GM19455 (cell line): ENCODE data around the gene B3GALT6.
A peak's percentile ranks its signal among the peaks of the same experiment; 100 is the strongest.

Experiments
- ATAC-seq: cut with Tn5 transposase; IDR thresholded peaks from one replicate; pipeline ENCODE4 v1.9.1; 2021; ENCODE audit not compliant: unreplicated experiment

The B3GALT6 gene

GRCh38 chr1:1259951-1260600 lies 28.0 kb downstream of the B3GALT6 start:
- ATAC-seq = no peak

GRCh38 chr1:1260843-1261560 lies 29.0 kb downstream of the B3GALT6 start:
- no peak for ATAC-seq

DNA sequence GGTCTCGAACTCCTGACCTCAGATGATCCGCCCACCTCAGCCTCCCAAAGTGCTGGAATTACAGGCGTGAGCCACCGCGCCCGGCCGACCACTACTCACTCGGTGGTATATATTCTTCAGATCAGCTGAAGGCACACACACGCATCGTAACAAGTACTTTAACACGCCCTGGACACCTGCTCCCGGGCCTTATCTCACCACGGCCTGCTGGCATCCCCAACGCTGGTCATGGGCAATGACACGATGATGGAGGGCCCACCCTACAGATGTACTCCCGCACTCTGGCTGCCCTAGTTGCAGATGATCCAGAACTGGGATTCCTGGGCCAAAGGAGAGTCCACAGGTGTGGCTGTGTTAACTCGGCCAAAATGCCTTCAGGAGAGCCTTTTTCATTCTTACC lies 30.0 kb downstream of the B3GALT6 start:
- ATAC-seq = no peak

GRCh38 chr1:1262758-1263157 lies 30.7 kb downstream of the B3GALT6 start:
- ATAC-seq = no peak

GRCh38 chr1:1264026-1264425 lies 32.0 kb downstream of the B3GALT6 start:
- no peak for ATAC-seq

DNA sequence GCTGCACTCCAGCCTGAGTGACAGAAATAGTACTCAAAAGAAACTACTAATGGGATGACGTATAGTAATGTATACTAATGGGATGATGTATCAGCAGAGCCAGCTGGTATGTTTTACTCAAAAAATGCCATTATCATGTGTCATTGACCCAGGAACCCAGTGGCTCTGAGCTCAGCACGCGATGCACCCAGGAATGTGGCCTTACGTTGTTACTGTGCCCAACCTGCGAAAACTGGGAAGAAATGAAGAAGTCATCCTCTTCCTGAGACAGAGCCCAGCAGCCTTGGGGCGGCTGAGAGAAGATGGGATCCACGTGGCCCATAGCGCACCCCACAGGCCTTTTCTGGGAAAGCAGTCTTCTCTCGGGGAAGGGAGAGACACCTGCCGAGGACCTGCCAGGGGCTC lies 32.8 kb downstream of the B3GALT6 start:
- ATAC-seq = no peak

DNA sequence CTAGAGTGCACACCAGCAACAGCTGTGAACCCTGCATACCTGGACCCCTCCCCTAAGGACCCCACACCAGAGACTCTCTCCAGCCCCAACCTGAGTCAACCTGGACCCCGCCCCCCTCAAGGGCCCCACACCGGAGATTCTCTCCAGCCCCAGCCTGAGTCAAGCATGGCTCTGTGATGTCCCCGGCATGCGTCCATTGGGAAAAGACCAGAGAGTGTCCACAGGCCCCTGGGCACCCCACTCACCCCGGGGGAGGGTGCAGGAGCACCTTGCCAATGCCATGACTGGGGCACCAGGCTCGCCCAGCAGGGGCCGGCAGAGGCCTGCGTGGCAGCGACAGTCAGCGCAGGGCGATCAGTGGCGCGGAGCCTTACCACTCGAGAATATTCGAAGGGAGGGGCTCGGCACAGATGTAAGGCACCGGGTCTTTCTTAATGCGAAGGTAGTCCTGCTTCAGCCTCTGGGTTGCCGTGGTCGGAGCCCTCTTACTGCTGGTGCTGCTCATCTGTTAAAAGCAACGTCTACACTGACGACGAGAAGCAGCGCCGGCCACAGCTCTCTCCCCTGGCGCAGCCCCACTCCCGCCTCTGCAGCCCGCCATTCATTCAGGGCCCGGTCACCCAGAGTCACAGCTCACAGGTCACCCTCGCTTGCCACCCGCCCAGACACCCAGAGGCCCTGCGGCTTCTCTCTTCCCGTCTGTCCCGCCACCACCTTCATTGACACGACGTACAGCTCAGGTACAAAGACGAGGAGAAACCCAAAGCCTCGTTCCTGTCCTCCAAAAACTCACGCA lies 35.6 kb downstream of the B3GALT6 start:
- no peak for ATAC-seq

- ATAC-seq = no peak
These were observed 36.2 kb downstream of the B3GALT6 start for GRCh38 chr1:1268284-1268682.

DNA sequence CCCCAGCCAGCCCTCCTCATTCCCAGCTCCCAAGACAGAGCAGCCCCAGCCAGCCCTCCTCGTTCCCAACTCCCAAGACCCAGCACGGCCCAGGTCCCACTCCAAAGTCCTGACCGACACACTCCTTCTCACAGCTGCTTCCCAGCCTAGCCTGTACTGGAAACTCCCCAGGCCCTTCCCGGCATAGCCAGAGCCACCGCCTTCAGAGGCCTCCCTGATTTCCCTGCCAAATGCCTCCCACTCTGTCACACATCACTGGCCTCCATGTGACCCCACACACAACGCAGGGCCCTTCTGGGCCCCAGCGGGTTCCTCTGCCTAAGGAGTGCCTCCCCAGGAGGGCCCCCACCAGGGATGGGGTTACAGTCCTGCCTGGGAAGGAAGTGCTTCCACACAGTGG lies 38.8 kb downstream of the B3GALT6 start:
- ATAC-seq = no peak

DNA sequence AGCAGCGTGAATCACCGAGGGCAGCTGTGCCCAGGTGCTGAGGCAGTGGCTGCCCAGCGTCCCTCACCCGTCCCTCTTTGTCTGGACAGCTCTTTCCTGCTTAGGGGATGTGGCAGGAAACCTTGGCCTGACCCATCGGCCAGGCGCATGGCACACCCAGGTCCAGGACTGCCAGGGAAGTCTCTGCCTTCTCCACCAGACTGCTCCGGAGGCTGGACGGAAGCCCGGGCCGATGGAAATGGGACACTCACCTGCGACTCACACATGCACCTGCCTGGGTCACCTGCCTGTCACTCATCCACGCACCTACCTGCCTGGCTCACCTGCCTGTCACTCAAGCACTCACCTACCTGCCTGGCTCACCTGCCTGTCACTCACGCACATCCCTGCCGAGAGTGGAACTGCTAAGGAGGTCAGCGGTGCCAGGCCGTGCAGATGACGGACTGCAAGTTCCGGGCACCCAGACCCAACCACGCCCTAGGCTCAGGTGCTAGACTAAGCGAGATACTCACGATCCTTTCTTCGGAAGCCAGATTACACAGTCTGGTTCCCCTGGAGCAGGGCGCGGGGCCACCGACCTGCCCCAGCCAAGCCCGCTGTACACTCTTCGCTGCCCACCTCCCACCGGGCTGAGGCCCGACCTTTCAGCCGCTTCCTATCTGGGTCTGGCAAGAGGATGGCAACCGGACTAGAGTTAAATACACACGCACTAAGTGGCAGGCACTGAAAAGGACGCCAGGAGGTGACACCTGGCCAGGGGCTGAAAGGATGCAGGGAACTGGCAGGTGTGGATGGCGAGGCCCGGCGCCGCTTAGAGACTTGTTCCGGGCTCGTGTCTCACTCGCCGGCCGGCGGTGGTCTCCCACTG lies 40.5 kb downstream of the B3GALT6 start:
- no peak for ATAC-seq

- ATAC-seq = no peak
These were observed 41.1 kb downstream of the B3GALT6 start for GRCh38 chr1:1273209-1273511.

- peak; percentile 86 for ATAC-seq
These were observed 41.7 kb downstream of the B3GALT6 start, which contains the start of gene UBE2J2 for GRCh38 chr1:1273512-1274298. TSS of gene UBE2J2 (minus strand) at chr1:1273854. CDS start at chr1:1267992, 5,862 bp downstream.

GRCh38 chr1:1274299-1274930 lies 42.4 kb downstream of the B3GALT6 start:
- ATAC-seq = no peak

DNA sequence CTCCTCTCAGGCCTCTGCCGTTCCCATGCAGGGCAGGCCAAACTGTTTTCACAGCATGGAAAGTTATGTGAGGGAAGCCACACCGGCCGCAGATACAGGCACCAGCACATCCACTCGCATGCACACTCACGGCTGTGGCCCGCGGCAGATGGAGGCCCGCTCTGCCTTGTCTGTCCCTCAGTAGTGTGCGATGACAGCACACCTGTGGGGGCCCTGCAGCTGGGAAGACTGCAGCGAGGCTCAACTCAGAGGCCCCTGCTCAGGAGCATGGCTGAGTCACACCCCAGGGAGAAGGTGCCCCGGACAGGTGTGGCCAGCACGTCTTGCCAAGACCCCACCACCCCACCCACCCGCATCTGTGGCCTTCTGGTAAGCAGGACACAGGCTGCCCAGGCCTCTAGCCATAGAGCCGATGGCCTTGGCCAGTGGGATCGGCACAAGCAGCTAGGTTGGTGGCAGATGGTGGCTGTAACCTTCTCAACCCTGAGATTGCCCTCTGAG lies 42.9 kb downstream of the B3GALT6 start:
- no peak for ATAC-seq

DNA sequence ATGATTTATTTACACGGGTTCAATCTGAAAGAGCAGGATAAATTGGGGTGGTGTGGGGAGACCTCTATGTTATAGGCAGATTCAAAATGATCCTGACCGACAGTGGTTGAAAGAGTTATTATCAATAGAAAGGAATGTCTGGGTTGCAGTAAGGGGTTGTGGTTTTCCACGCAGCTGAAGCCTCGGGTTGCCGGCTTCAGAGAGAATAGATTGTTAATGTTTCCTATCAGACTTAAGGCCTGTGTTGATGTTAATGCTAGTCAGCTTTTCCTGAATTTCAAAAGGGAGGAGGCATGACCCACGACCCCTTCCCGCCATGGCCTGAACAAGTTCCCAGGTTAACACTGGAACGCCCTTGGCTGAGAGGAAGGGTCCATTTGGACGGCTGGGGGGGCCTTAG lies 43.8 kb downstream of the B3GALT6 start:
- no peak for ATAC-seq

DNA sequence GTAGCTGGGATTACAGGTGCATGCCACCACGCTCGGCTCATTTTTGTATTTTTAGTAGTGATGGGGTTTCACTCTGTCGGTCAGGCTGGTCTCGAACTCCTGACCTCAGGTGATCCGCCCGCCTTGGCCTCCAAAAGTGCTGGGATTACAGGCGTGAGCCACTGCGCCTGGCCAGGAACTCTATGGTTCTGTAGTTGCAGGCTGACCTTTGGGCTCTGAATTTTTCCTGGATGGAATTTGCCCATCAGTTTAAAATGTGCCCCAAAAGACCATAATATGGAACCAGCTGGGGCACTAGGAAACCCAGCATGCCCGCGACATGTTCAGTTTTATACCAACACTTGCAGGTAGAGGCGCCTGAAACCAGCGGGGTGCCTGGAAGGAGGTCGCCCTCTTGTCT lies 46.6 kb downstream of the B3GALT6 start:
- no peak for ATAC-seq

GRCh38 chr1:1279028-1279427 lies 47.0 kb downstream of the B3GALT6 start:
- ATAC-seq = no peak

DNA sequence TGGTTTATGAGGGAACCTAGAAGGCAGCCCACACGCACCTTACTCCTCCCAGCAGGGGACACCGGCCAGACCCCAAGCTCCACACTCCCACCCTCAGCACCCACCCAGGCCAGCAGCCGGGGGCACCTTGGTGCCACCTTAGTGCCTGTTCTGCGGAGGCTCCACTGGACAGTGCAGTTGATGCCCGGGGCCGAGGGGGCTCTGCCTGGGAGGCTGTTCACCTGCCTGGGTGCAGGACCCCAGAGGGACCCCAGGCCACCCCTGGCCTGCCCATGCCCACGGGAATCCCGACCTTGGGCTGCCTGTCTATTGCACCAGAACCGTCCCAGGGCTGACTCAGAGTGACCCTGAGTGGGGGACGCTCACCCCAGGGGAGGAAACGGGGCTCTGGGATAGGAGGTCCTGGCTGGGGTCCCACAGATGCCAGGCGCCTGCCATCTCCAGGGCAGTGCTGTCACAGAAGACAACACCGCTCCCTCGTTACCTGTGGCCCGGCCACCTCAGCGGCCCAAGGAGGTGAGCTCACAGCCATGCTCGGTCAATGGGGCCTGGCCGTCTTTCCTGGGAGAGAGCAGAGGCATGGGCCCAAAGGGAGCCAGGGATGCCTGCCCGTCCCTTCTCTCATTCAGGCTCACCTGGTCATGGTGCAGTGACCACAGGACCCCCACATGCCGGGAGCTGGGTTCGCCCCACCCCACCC lies 48.9 kb downstream of the B3GALT6 start:
- no peak for ATAC-seq
